22Rv1 (cell line): Measurements from ENCODE around the gene SSH2.

Experiments
- ZFX ChIP-seq: fragments of 450-650 bp; IDR thresholded peaks from 2 replicates; pipeline ENCODE4 v1.6.1; 2017; ENCODE audit warnings: antibody characterized with exemption, borderline replicate concordance
- TF ChIP-seq, protein P1 (sequence below): fragments of 450-650 bp; IDR thresholded peaks from 2 replicates; pipeline ENCODE4 v1.5.1; 2017; ENCODE audit warnings: mild to moderate bottlenecking

DNA sequence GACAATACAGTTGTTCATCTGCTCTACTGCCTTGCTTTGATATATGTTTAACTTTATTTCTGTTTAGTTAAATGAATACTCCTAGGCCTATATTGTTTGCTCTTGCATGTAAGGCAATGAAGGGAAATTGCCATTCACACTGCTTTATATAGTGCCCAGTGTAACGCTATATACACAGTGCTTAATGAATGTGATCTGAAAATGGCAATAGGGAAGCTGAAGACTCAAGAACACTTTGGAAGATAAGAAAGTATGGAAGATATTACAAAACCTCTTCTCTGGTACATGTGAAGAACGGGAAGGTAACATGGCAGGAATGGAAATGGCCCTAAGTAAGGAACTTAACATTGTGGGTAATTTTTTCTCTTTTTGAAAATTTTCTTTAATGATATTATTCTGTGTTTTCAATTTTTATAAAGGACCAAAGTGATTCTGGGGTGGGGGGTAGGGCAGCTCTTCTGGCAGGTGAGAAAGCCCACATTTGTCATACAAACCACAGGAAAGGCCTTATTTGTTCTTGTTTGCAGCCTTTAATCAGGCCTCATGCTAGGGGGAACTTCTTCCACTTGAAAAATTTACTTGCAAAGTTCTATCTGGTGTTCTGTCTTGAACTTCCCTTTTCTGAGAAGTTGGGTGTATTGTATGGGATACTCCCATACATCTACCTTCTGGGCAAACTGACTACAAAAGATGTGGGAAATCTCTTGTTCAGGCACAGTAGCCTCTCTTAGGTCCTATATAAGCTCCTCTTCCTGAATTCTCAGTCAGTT, 206.6 kb downstream of the SSH2 start:
- TF ChIP-seq, protein P1, sequence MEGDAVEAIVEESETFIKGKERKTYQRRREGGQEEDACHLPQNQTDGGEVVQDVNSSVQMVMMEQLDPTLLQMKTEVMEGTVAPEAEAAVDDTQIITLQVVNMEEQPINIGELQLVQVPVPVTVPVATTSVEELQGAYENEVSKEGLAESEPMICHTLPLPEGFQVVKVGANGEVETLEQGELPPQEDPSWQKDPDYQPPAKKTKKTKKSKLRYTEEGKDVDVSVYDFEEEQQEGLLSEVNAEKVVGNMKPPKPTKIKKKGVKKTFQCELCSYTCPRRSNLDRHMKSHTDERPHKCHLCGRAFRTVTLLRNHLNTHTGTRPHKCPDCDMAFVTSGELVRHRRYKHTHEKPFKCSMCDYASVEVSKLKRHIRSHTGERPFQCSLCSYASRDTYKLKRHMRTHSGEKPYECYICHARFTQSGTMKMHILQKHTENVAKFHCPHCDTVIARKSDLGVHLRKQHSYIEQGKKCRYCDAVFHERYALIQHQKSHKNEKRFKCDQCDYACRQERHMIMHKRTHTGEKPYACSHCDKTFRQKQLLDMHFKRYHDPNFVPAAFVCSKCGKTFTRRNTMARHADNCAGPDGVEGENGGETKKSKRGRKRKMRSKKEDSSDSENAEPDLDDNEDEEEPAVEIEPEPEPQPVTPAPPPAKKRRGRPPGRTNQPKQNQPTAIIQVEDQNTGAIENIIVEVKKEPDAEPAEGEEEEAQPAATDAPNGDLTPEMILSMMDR: no peak
- no peak for TF ChIP-seq ZFX
